Caco-2 (cell line): ENCODE measurements around the gene KIFAP3. TPM values are rescaled to one million over a fixed set of nuclear protein-coding genes. Genes with fewer than 3 reads are reported as not detected.
A peak's percentile ranks its signal among the peaks of the same experiment; 100 is the strongest.

Source experiments
- BruUV-seq: library from RNA; stranded (reverse); fragments of 400-500 nt; replicated peaks from 2 replicates; lab custom pipeline; 2021; lab: Mats Ljungman, UMichigan
- CTCF ChIA-PET: fragments of 300-600 bp; sonication (Branson Sonifier 250); formaldehyde crosslinking; loops from one replicate; lab custom pipeline; 2022; ENCODE audit warnings: antibody characterized with exemption; lab: Charles Lee
- POLR2A ChIA-PET: fragments of 300-600 bp; sonication (Branson Sonifier 250); formaldehyde crosslinking; loops from one replicate; lab custom pipeline; 2022; ENCODE audit warnings: antibody characterized with exemption; lab: Charles Lee
- DNase-seq, 2 experiments: peaks; one replicate each; pipeline versions ENCODE4 v3.0.0 to v3.0.0-alpha.2; 2020 to 2022
- H3K27me3 ChIP-seq: replicated peaks from 2 replicates; pipeline ENCODE4 v1.6.0; 2011; ENCODE audit warnings: low read length; ENCODE audit not compliant: control insufficient read depth, insufficient read depth
- H3K36me3 ChIP-seq: 2 replicates; pipeline ENCODE4 v1.5.1; 2011; ENCODE audit warnings: low read length; ENCODE audit not compliant: control insufficient read depth, insufficient read depth
- H3K4me1 ChIP-seq: fragments of 250-450 bp; sonication (Bioruptor Pico); 2 replicates; pipeline ENCODE4 v1.5.1; 2020; ENCODE audit warnings: mild to moderate bottlenecking
- H3K4me3 ChIP-seq: 2 replicates; pipeline ENCODE4 v1.5.1; 2011; ENCODE audit warnings: low read depth, mild to moderate bottlenecking, control low read depth, low read length
- H3K9me3 ChIP-seq: fragments of 250-450 bp; sonication (Bioruptor Pico); 2 replicates; pipeline ENCODE4 v1.5.1; 2020; ENCODE audit warnings: mild to moderate bottlenecking, moderate library complexity
- H3K27ac Mint-ChIP-seq: one replicate; pipeline ENCODE4 v1.8.0; 2022; ENCODE audit warnings: mixed read lengths; ENCODE audit not compliant: unreplicated experiment
- H3K27me3 Mint-ChIP-seq: one replicate; pipeline ENCODE4 v1.8.0; 2022; ENCODE audit warnings: mixed read lengths; ENCODE audit not compliant: insufficient read depth, unreplicated experiment
- H3K36me3 Mint-ChIP-seq: one replicate; pipeline ENCODE4 v1.8.0; 2022; ENCODE audit warnings: mild to moderate bottlenecking, mixed read lengths; ENCODE audit not compliant: insufficient read depth, unreplicated experiment
- H3K4me1 Mint-ChIP-seq: one replicate; pipeline ENCODE4 v1.8.0; 2022; ENCODE audit warnings: low read depth, mixed read lengths; ENCODE audit not compliant: unreplicated experiment
- H3K4me3 Mint-ChIP-seq: one replicate; pipeline ENCODE4 v1.8.0; 2022; ENCODE audit warnings: mild to moderate bottlenecking, moderate library complexity, mixed read lengths; ENCODE audit not compliant: unreplicated experiment
- H3K9me3 Mint-ChIP-seq: one replicate; pipeline ENCODE4 v1.8.0; 2022; ENCODE audit warnings: mixed read lengths; ENCODE audit not compliant: unreplicated experiment
- CTCF ChIP-seq, 2 experiments: fragments of 200-600 bp in 1 of 2; IDR thresholded peaks; 1 replicate in 1 of 2; 2 replicates in 1 of 2; pipeline versions ENCODE4 v1.5.1 to v1.8.0; 2011 to 2022; ENCODE audit warnings: antibody characterized with exemption in 1 of 2, control low read depth in 1 of 2, inconsistent platforms in 1 of 2, low read depth in 1 of 2, low read length in 1 of 2, mild to moderate bottlenecking in 1 of 2, moderate library complexity in 1 of 2; ENCODE audit not compliant: insufficient read depth in 1 of 2, severe bottlenecking in 1 of 2, unreplicated experiment in 1 of 2
- intact Hi-C: fragments of 100-400 bp; cut with micrococcal nuclease; formaldehyde crosslinking; loops from one replicate; pipeline ENCODE4 v1.10.0; 2022; ENCODE audit not compliant: unreplicated experiment
- total RNA-seq: library from RNA; stranded (reverse); gene quantifications from 2 replicates; pipeline ENCODE4 v1.2.3, GENCODE V29; 2022

KIFAP3 gene
- total RNA-seq, 1 experiment from 2014 or later, result 10.9 TPM

- TF ChIP-seq CTCF (IDR thresholded peaks at IDR 0.05; ENCODE audit: insufficient read depth in 1 of 2, low read depth in 1 of 2, low read length in 1 of 2, severe bottlenecking in 1 of 2, unreplicated experiment in 1 of 2), result no peak
Observed at GRCh38 chr1:169893645-169894423, 180.7 kb downstream of the KIFAP3 start, which contains the start of gene SCYL3. Gene SCYL3, minus strand, starts transcription at chr1:169893896. Its CDS starts 5,056 bp downstream, at chr1:169888840.

GRCh38 chr1:169892927-169893644 is 181.4 kb downstream of the KIFAP3 start:
- CTCF ChIA-PET, result interaction anchor here (0.6 kb wide), 3 partner anchors 16 to 1440 kb away, joined by 3 to 4 read pairs (median 3); no protein-coding TSS in a partner anchor
- Histone ChIP-seq H3K27me3 (no peaks in the 10 kb centered on the region), H3K9me3 (no peaks in the 10 kb centered on the region), H3K4me3 (peak overlapping the region; percentile 63), H3K36me3 (no peaks in the 10 kb centered on the region), H3K4me1 (peaks cover 26% of the 10 kb centered on the region)
- Mint-ChIP-seq H3K4me1 (peaks cover 28% of the 10 kb centered on the region), H3K27me3 (peaks cover 8% of the 10 kb centered on the region), H3K36me3 (peaks cover 23% of the 10 kb centered on the region), H3K27ac (peak overlapping the region; percentile 100), H3K4me3 (peak overlapping the region; percentile 85), H3K9me3 (no peaks in the 10 kb centered on the region)
- no peak for TF ChIP-seq CTCF (IDR thresholded peaks at IDR 0.05; ENCODE audit: insufficient read depth in 1 of 2, low read depth in 1 of 2, low read length in 1 of 2, severe bottlenecking in 1 of 2, unreplicated experiment in 1 of 2)
- DNase-seq, result no peak
- POLR2A ChIA-PET, result interaction anchor here (0.6 to 1.3 kb wide), 14 partner anchors 9 to 1505 kb away, joined by 3 to 8 read pairs (median 4); no protein-coding TSS in a partner anchor
- BruUV-seq, result no TSS peak
- intact Hi-C loops, result loop anchor here (5.0 kb wide), 1 partner anchor 321 kb away; no protein-coding TSS in a partner anchor

More at GRCh38 chr1:169893645-169894423, 180.7 kb downstream of the KIFAP3 start, which contains the start of gene SCYL3:
- Histone ChIP-seq H3K36me3 (no peaks in the 10 kb centered on the region), H3K27me3 (no peaks in the 10 kb centered on the region), H3K9me3 (no peaks in the 10 kb centered on the region), H3K4me3 (peak within 1 kb of the TSS; percentile 63), H3K4me1 (peaks cover 26% of the 10 kb centered on the region)
- H3K36me3 Mint-ChIP-seq, result peaks cover 23% of the 10 kb centered on the region
- H3K27me3 Mint-ChIP-seq, result peaks cover 8% of the 10 kb centered on the region
- ChIA-PET CTCF (interaction anchor here (0.6 kb wide), 3 partner anchors 17 to 1440 kb away, joined by 3 to 4 read pairs (median 3); no protein-coding TSS in a partner anchor), POLR2A (interaction anchor here (0.5 to 1.3 kb wide), 17 partner anchors 9 to 1504 kb away, joined by 3 to 8 read pairs (median 4); partner anchors contain the start of genes KIFAP3 and METTL18)
- peak within 1 kb of the TSS; percentile 100 for H3K27ac Mint-ChIP-seq
- H3K4me1 Mint-ChIP-seq, result peaks cover 28% of the 10 kb centered on the region
- peak; percentile 92 to 96 for DNase-seq
- intact Hi-C loops, result loop anchor here (1.0 to 5.0 kb wide), 3 partner anchors 99 to 322 kb away; partner anchors contain the start of genes KIFAP3 and METTL18
- H3K9me3 Mint-ChIP-seq, result no peaks in the 10 kb centered on the region
- BruUV-seq, result no TSS peak
- H3K4me3 Mint-ChIP-seq, result peak within 1 kb of the TSS; percentile 85
